OCI-LY1 (cell line): ENCODE data around the gene MARCHF9.

Source experiments
- H2AFZ ChIP-seq: fragments of 200-600 bp; sonication (generic), shearing (Covaris generic); 2 replicates; pipeline ENCODE4 v1.6.0; 2014; ENCODE audit warnings: antibody characterized with exemption, mild to moderate bottlenecking, low read length
- H3F3A ChIP-seq: fragments of 200-600 bp; sonication (generic), shearing (Covaris generic); 2 replicates; pipeline ENCODE4 v1.6.0; 2014; ENCODE audit warnings: mild to moderate bottlenecking, antibody characterized with exemption, low read length, moderate library complexity; ENCODE audit not compliant: insufficient read depth
- H3K27ac ChIP-seq: fragments of 200-600 bp; sonication (generic); 2 replicates; pipeline ENCODE4 v1.5.1; 2014; ENCODE audit warnings: low read length, mixed run types, mild to moderate bottlenecking, low read depth; ENCODE audit not compliant: poor library complexity, severe bottlenecking
- H3K27me3 ChIP-seq: fragments of 200-600 bp; sonication (generic); 2 replicates; pipeline ENCODE4 v1.6.0; 2014; ENCODE audit warnings: antibody characterized with exemption, mild to moderate bottlenecking, low read length, moderate library complexity; ENCODE audit not compliant: insufficient read depth
- H3K36me3 ChIP-seq: fragments of 200-600 bp; sonication (generic); 2 replicates; pipeline ENCODE4 v1.6.1; 2014; ENCODE audit warnings: mild to moderate bottlenecking, antibody characterized with exemption, low read length, moderate library complexity, mixed read lengths; ENCODE audit not compliant: insufficient read depth
- H3K4me1 ChIP-seq: fragments of 200-600 bp; sonication (generic); 2 replicates; pipeline ENCODE4 v1.5.1; 2014; ENCODE audit warnings: mild to moderate bottlenecking, low read length, moderate library complexity; ENCODE audit not compliant: insufficient read depth, severe bottlenecking
- H3K4me2 ChIP-seq: fragments of 200-600 bp; sonication (generic), shearing (Covaris generic); 2 replicates; pipeline ENCODE4 v1.6.1; 2014; ENCODE audit warnings: low read length
- H3K4me3 ChIP-seq: fragments of 200-600 bp; sonication (generic); 2 replicates; pipeline ENCODE4 v1.5.1; 2014; ENCODE audit warnings: low read length, low read depth, mild to moderate bottlenecking, mixed read lengths; ENCODE audit not compliant: poor library complexity, severe bottlenecking
- H3K79me2 ChIP-seq: fragments of 200-600 bp; shearing (Covaris generic); 2 replicates; pipeline ENCODE4 v1.6.1; 2016; ENCODE audit warnings: mixed run types, low read length, mixed read lengths; ENCODE audit not compliant: insufficient read depth
- H3K9ac ChIP-seq: fragments of 200-600 bp; sonication (generic), shearing (Covaris generic); 2 replicates; pipeline ENCODE4 v1.6.1; 2014; ENCODE audit warnings: mild to moderate bottlenecking, low read length, mixed read lengths
- H3K9me2 ChIP-seq: fragments of 200-600 bp; sonication (generic), shearing (Covaris generic); 2 replicates; pipeline ENCODE4 v1.6.1; 2014; ENCODE audit warnings: low read depth, mild to moderate bottlenecking, low read length, mixed read lengths
- H3K9me3 ChIP-seq: fragments of 200-600 bp; shearing (Covaris generic); 2 replicates; pipeline ENCODE4 v1.6.1; 2014; ENCODE audit warnings: low read length, mixed read lengths
- H4K20me1 ChIP-seq: fragments of 200-600 bp; sonication (generic), shearing (Covaris generic); 2 replicates; pipeline ENCODE4 v1.6.0; 2016; ENCODE audit warnings: mild to moderate bottlenecking, low read length; ENCODE audit not compliant: insufficient read depth
- EZH2 ChIP-seq: fragments of 200-600 bp; sonication (generic), shearing (Covaris generic); IDR thresholded peaks from 2 replicates; pipeline ENCODE4 v1.8.0; 2017; ENCODE audit warnings: borderline replicate concordance, mixed run types, mild to moderate bottlenecking, antibody characterized with exemption, low read length, moderate library complexity, mixed read lengths
- TF ChIP-seq, protein P1 (sequence below): fragments of 200-600 bp; sonication (generic), shearing (Covaris generic); IDR thresholded peaks from 2 replicates; pipeline ENCODE4 v1.5.1; 2017; ENCODE audit warnings: mild to moderate bottlenecking, antibody characterized with exemption, low read length, moderate library complexity, mixed read lengths

The MARCHF9 gene

DNA sequence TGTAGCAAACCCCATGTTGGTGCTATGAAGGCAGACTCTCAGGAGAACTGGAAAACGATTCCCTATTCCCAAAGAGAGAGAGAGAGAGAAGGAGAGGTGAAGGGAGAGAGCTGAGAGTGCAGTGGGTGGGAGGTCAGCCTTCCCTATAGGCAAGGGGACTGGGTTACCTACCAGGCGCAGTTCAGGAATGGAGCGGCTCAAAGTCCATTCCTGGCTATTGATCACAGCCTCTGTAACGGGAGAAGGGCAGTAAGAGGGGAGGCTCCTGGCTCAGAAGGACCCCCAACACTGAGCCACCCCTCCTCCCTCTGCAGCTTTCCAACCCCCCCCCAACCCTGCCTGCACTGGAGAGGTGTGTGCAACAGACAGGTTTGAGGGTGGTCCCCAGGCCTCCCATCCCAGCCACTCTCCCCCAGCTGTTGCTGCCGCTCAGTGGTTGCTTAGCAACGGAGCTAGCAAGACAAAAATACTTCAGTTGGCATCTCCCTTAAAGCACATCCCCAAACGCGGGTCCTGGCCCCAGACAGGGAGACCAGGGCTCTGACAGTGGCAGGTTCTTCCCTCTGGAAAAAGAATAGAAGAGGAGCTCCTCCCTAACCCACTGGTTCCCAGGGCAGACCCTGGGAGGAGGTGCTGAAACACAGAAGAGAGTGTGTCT lies 19.6 kb upstream of the MARCHF9 start:
- no peaks in the 10 kb centered on the region for H3K79me2 ChIP-seq
- H3K9me3 ChIP-seq = no peaks in the 10 kb centered on the region
- no peaks in the 10 kb centered on the region for H3K27me3 ChIP-seq
- no peaks in the 10 kb centered on the region for H4K20me1 ChIP-seq
- H3K4me3 ChIP-seq = no peak overlapping the region
- TF ChIP-seq, protein P1, sequence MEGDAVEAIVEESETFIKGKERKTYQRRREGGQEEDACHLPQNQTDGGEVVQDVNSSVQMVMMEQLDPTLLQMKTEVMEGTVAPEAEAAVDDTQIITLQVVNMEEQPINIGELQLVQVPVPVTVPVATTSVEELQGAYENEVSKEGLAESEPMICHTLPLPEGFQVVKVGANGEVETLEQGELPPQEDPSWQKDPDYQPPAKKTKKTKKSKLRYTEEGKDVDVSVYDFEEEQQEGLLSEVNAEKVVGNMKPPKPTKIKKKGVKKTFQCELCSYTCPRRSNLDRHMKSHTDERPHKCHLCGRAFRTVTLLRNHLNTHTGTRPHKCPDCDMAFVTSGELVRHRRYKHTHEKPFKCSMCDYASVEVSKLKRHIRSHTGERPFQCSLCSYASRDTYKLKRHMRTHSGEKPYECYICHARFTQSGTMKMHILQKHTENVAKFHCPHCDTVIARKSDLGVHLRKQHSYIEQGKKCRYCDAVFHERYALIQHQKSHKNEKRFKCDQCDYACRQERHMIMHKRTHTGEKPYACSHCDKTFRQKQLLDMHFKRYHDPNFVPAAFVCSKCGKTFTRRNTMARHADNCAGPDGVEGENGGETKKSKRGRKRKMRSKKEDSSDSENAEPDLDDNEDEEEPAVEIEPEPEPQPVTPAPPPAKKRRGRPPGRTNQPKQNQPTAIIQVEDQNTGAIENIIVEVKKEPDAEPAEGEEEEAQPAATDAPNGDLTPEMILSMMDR = no peak
- no peak for TF ChIP-seq EZH2
- H2AFZ ChIP-seq = no peak overlapping the region
- H3K4me1 ChIP-seq = peaks cover 12% of the 10 kb centered on the region
- H3K27ac ChIP-seq = no peak overlapping the region
- H3F3A ChIP-seq = no peaks in the 10 kb centered on the region
- H3K9me2 ChIP-seq = no peaks in the 10 kb centered on the region
- no peak overlapping the region for H3K4me2 ChIP-seq
- H3K36me3 ChIP-seq = peaks cover 28% of the 10 kb centered on the region; the same call in 1 of the 2 replicates
- no peak overlapping the region for H3K9ac ChIP-seq

DNA sequence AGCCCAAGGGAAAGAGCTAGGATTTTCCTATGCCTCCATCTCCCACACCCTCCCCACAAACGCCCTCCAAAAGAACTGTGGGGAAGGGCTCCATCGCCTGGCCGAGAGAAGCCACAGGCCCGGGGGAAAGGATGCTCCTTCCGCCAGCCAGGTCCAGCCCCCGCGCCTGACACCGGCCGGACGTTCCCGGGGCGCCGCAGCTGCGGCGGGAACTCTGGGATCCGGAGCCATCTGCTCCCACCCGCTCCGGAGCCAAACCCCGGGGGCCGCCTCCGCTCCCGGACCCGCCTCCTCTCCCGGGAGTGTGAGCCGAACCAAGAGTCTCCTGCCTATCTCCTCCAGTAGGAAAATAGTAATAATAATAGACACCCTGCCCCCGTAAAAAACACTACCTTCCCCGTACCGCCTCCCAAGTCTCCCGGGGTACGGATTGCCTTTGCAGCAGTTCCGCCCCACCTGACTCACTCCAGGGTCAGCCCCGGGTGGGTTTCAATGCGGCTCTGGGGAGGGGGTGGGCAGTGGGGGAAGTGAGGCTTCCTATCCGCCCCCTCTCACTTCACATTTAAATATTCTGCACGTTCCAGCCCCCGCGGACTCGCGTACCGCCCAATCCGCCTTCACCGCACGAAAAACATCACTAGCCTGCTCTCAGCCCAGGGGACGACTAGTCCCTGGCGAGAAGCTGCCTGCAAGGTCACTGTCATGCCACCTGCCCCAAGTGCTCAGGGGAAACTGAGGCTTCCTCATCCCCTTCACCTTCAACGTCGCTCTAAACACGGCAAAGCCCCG lies 18.8 kb upstream of the MARCHF9 start:
- H3K4me3 ChIP-seq = no peak overlapping the region

DNA sequence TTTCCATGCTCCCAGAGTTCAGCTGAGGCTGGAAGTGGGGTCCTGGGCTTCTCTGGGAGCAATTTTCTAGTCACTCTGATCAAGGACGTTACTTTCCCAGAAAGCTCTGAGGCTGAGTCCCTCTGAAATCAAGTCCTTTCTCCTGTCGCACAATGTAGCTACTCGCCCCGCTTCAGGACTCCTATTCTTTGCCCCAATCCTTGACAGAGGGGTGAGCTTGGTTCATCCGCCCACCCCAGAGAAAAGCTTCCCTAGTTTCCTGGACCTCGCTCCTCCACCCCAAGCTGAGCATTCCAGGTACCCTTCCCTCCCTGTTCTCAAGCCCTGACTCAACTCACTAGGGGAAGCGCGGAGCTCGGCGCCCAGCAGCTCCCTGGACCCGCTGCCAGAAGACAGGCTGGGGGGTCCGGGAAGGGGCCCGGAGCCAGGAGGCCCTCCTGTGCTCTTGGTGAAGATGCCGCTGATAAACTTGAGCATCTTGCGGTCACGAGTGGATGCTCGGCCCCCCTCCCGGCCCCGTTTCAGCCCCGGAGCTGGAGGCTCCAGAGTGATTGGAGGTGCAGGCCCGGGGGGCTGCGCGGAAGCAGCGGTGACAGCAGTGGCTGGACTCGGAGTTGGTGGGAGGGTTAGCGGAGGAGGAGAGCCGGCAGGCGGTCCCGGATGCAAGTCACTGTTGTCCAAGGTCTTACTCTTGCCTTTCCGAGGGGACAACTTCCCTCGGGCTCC lies 18.0 kb upstream of the MARCHF9 start:
- no peaks in the 10 kb centered on the region for H3F3A ChIP-seq
- TF ChIP-seq, protein P1 = no peak
- no peak for TF ChIP-seq EZH2
- no peak overlapping the region for H2AFZ ChIP-seq
- peaks cover 13% of the 10 kb centered on the region; the same call in 1 of the 2 replicates for H3K36me3 ChIP-seq
- peaks cover 27% of the 10 kb centered on the region for H3K4me1 ChIP-seq
- no peaks in the 10 kb centered on the region for H3K27me3 ChIP-seq
- H3K4me3 ChIP-seq = no peak overlapping the region
- H3K27ac ChIP-seq = no peak overlapping the region
- no peaks in the 10 kb centered on the region for H4K20me1 ChIP-seq
- no peak overlapping the region for H3K4me2 ChIP-seq
- no peaks in the 10 kb centered on the region for H3K9me3 ChIP-seq
- H3K9ac ChIP-seq = no peak overlapping the region
- H3K79me2 ChIP-seq = no peaks in the 10 kb centered on the region
- H3K9me2 ChIP-seq = no peaks in the 10 kb centered on the region

More for the DNA sequence above, 18.8 kb upstream of the MARCHF9 start:
- no peak for TF ChIP-seq EZH2
- TF ChIP-seq, protein P1 = no peak
- Histone ChIP-seq H3K9me3 (no peaks in the 10 kb centered on the region), H4K20me1 (no peaks in the 10 kb centered on the region), H2AFZ (no peak overlapping the region), H3K9ac (no peak overlapping the region), H3K4me1 (peaks cover 20% of the 10 kb centered on the region), H3F3A (no peaks in the 10 kb centered on the region), H3K9me2 (no peaks in the 10 kb centered on the region), H3K36me3 (peaks cover 21% of the 10 kb centered on the region; the same call in 1 of the 2 replicates), H3K27me3 (no peaks in the 10 kb centered on the region), H3K79me2 (no peaks in the 10 kb centered on the region), H3K4me2 (no peak overlapping the region), H3K27ac (no peak overlapping the region)
